Stimulated activated CD4-positive, alpha-beta T cell treated with anti-CD3 and anti-CD28 coated beads, Interleukin-1b, Interleukin-23, amount 100 ng/mL, for 48 hours (primary cell): ENCODE results near the gene HACD2.
"Not testable (repeated sequence)": the region's sequence is repeated elsewhere in the genome, so short reads cannot be mapped to it uniquely, and the experiment has no call there.

Experiments
- DNase-seq: peaks from one replicate; pipeline ENCODE4 v3.0.0-alpha.2; 2020

The HACD2 gene

GRCh38 chr3:123584988-123585937 lies at the start of gene HACD2:
HACD2 (minus strand) TSS chr3:123585053; CDS start chr3:123585027, 26 bp downstream.
- peak; percentile 95 for DNase-seq

- no peak for DNase-seq
Observed at GRCh38 chr3:123634149-123635051, 49.5 kb upstream of the HACD2 start.

- no peak for DNase-seq
Observed at GRCh38 chr3:123633530-123633929, 48.7 kb upstream of the HACD2 start.

- no peak for DNase-seq
Observed at GRCh38 chr3:123632161-123632655, 47.4 kb upstream of the HACD2 start.

- no peak for DNase-seq
Observed at GRCh38 chr3:123629747-123630047, 44.8 kb upstream of the HACD2 start.

- DNase-seq: no peak
Observed at GRCh38 chr3:123628996-123629746, 44.3 kb upstream of the HACD2 start.

- DNase-seq: no peak
Observed at GRCh38 chr3:123627673-123628670, 43.1 kb upstream of the HACD2 start.

- no peak for DNase-seq
Observed at GRCh38 chr3:123626881-123627280, 42.0 kb upstream of the HACD2 start.

GRCh38 chr3:123624302-123624701 lies 39.4 kb upstream of the HACD2 start:
- no peak for DNase-seq

GRCh38 chr3:123623346-123623880 lies 38.6 kb upstream of the HACD2 start:
- DNase-seq: no peak

GRCh38 chr3:123622766-123623165 lies 37.9 kb upstream of the HACD2 start:
- no peak for DNase-seq

- no peak for DNase-seq
Observed at GRCh38 chr3:123621850-123622189, 37.0 kb upstream of the HACD2 start.

GRCh38 chr3:123621186-123621849 lies 36.5 kb upstream of the HACD2 start:
- DNase-seq: no peak

- DNase-seq: no peak
Observed at GRCh38 chr3:123620343-123620742, 35.5 kb upstream of the HACD2 start.

- no peak for DNase-seq
Observed at GRCh38 chr3:123618768-123619484, 34.1 kb upstream of the HACD2 start.

GRCh38 chr3:123618076-123618708 lies 33.3 kb upstream of the HACD2 start:
- DNase-seq: no peak

- no peak for DNase-seq
Observed at GRCh38 chr3:123616593-123616992, 31.7 kb upstream of the HACD2 start.

- no peak for DNase-seq
Observed at GRCh38 chr3:123613543-123613942, 28.7 kb upstream of the HACD2 start.

- DNase-seq: not testable (repeated sequence)
Observed at GRCh38 chr3:123611674-123612073, 26.8 kb upstream of the HACD2 start.

- DNase-seq: no peak
Observed at GRCh38 chr3:123611082-123611481, 26.2 kb upstream of the HACD2 start.
